GM23248 (cell line): ENCODE data around the gene KCTD1.

Experiments
- EZH2 ChIP-seq: fragments of 200-600 bp; sonication (generic); IDR thresholded peaks from 2 replicates; pipeline ENCODE4 v1.6.1; 2018; ENCODE audit warnings: antibody characterized with exemption, mild to moderate bottlenecking; ENCODE audit not compliant: insufficient read depth, poor library complexity, severe bottlenecking
- EZH2phosphoT487 ChIP-seq: fragments of 200-600 bp; sonication (generic); IDR thresholded peaks from 2 replicates; pipeline ENCODE4 v1.6.1; 2018; ENCODE audit warnings: antibody characterized with exemption, moderate library complexity, mild to moderate bottlenecking, low read depth; ENCODE audit not compliant: insufficient read depth

GRCh38 chr18:26526128-26526965, 22.0 kb downstream of the KCTD1 start:
- TF ChIP-seq EZH2 (no peak), EZH2phosphoT487 (no peak)
